Neutrophil (primary cell): Measurements from ENCODE around the gene ERN1.

Experiments
- H3K27ac ChIP-seq: fragments of 200-600 bp; sonication (generic); 2 replicates; pipeline ENCODE4 v1.5.1; 2016; ENCODE audit warnings: mild to moderate bottlenecking, moderate library complexity
- H3K27me3 ChIP-seq: fragments of 200-600 bp; sonication (generic); 2 replicates; pipeline ENCODE4 v1.6.0; 2016; ENCODE audit warnings: mild to moderate bottlenecking
- H3K36me3 ChIP-seq: fragments of 200-600 bp; sonication (generic); 2 replicates; pipeline ENCODE4 v1.5.1; 2017
- H3K4me1 ChIP-seq, 2 experiments: fragments of 200-600 bp in 1 of 2; sonication (generic) in 1 of 2; 1 replicate in 1 of 2; 2 replicates in 1 of 2; pipeline versions ENCODE4 v1.5.1 to v1.6.1; 2013 to 2016; ENCODE audit warnings: low read depth in 1 of 2, low read length in 1 of 2, mild to moderate bottlenecking in 1 of 2, moderate library complexity in 1 of 2; ENCODE audit not compliant: control insufficient read depth in 1 of 2, insufficient read depth in 1 of 2
- H3K4me3 ChIP-seq, 2 experiments: fragments of 200-600 bp in 1 of 2; sonication (generic) in 1 of 2; 1 replicate in 1 of 2; 2 replicates in 1 of 2; pipeline ENCODE4 v1.5.1; 2013 to 2016; ENCODE audit warnings: low read depth in 1 of 2, low read length in 1 of 2, mild to moderate bottlenecking in 1 of 2, moderate library complexity in 1 of 2
- H3K9me3 ChIP-seq: fragments of 200-600 bp; sonication (generic); 2 replicates; pipeline ENCODE4 v1.5.1; 2016
- CTCF ChIP-seq: fragments of 200-600 bp; sonication (generic); IDR thresholded peaks from 2 replicates; pipeline ENCODE4 v1.5.1; 2016; ENCODE audit warnings: antibody characterized with exemption

Gene ERN1

GRCh38 chr17:64102627-64103390 is 27.1 kb downstream of the ERN1 start:
- H3K27ac ChIP-seq, result peak overlapping the region; percentile 49
- H3K4me1 ChIP-seq, result peaks cover 9 to 23% of the 10 kb centered on the region in 2 experiments
- H3K27me3 ChIP-seq, result no peaks in the 10 kb centered on the region
- H3K36me3 ChIP-seq, result peaks cover 3% of the 10 kb centered on the region
- TF ChIP-seq CTCF, result no peak
- no peaks in the 10 kb centered on the region for H3K9me3 ChIP-seq
- H3K4me3 ChIP-seq, result no peak overlapping the region

GRCh38 chr17:64099543-64099942 is 30.4 kb downstream of the ERN1 start:
- H3K9me3 ChIP-seq, result no peaks in the 10 kb centered on the region
- peaks cover 24% of the 10 kb centered on the region for H3K36me3 ChIP-seq
- TF ChIP-seq CTCF, result no peak
- H3K27ac ChIP-seq, result no peak overlapping the region
- H3K4me3 ChIP-seq, result no peak overlapping the region
- H3K4me1 ChIP-seq, result peaks cover 9 to 16% of the 10 kb centered on the region in 2 experiments
- no peaks in the 10 kb centered on the region for H3K27me3 ChIP-seq

GRCh38 chr17:64097196-64097936 is 32.6 kb downstream of the ERN1 start:
- no peaks in the 10 kb centered on the region for H3K9me3 ChIP-seq
- peak overlapping the region; percentile 11 for H3K27ac ChIP-seq
- peaks cover 24% of the 10 kb centered on the region for H3K36me3 ChIP-seq
- TF ChIP-seq CTCF, result no peak
- H3K27me3 ChIP-seq, result no peaks in the 10 kb centered on the region
- H3K4me3 ChIP-seq, result no peak overlapping the region
- peaks cover 15% of the 10 kb centered on the region in 2 experiments for H3K4me1 ChIP-seq

GRCh38 chr17:64096037-64096436 is 33.9 kb downstream of the ERN1 start:
- Histone ChIP-seq H3K4me1 (peaks cover 24 to 25% of the 10 kb centered on the region in 2 experiments), H3K4me3 (no peak overlapping the region), H3K27me3 (no peaks in the 10 kb centered on the region), H3K27ac (peak overlapping the region; percentile 15), H3K9me3 (no peaks in the 10 kb centered on the region), H3K36me3 (peaks cover 24% of the 10 kb centered on the region)
- no peak for TF ChIP-seq CTCF

- Histone ChIP-seq H3K27ac (peak overlapping the region; percentile 15), H3K36me3 (peaks cover 24% of the 10 kb centered on the region), H3K4me1 (peaks cover 24 to 25% of the 10 kb centered on the region in 2 experiments), H3K9me3 (no peaks in the 10 kb centered on the region), H3K4me3 (no peak overlapping the region), H3K27me3 (no peaks in the 10 kb centered on the region)
- TF ChIP-seq CTCF, result no peak
These were observed 34.6 kb downstream of the ERN1 start for GRCh38 chr17:64095144-64095882.
